B cell (primary cell): Measurements from ENCODE around the gene CKMT1A. TPM values are rescaled to one million over a fixed set of nuclear protein-coding genes. Genes with fewer than 3 reads are reported as not detected.
"Not testable (repeated sequence)": the region's sequence is repeated elsewhere in the genome, so short reads cannot be mapped to it uniquely, and the experiment has no call there.

Experiments used
- ATAC-seq: fragments of 200-7000 bp; cut with Tn5 transposase; one replicate; pipeline ENCODE4 v1.10.0; 2021; ENCODE audit warnings: low read depth, mild to moderate bottlenecking, moderate number of reproducible peaks, moderate library complexity
- CTCF ChIA-PET: fragments of 350-600 bp; sonication (Branson Sonifier 250); formaldehyde crosslinking; loops from one replicate; lab custom pipeline; 2021; ENCODE audit warnings: antibody characterized with exemption, inconsistent platforms; lab: Charles Lee
- POLR2A ChIA-PET: fragments of 350-600 bp; sonication (Branson Sonifier 250); formaldehyde crosslinking; loops from one replicate; lab custom pipeline; 2021; ENCODE audit warnings: antibody characterized with exemption; lab: Charles Lee
- DNase-seq: peaks from one replicate; pipeline ENCODE4 v3.0.0; 2013
- H2AFZ ChIP-seq: 2 replicates; pipeline ENCODE4 v1.6.1; 2012; ENCODE audit warnings: mild to moderate bottlenecking, low read depth, low read length; ENCODE audit not compliant: insufficient read depth, poor library complexity, severe bottlenecking
- H3K27ac ChIP-seq, 2 donors: 1 replicate in 1 of 2; 2 replicates in 1 of 2; pipeline ENCODE4 v1.5.1; 2012 to 2013; ENCODE audit warnings: low read length in 2 of 2, mild to moderate bottlenecking in 2 of 2, moderate library complexity in 1 of 2
- H3K27me3 ChIP-seq, 4 experiments: fragments of 200-600 bp in 1 of 4; sonication (generic) in 1 of 4; replicated peaks in 1 of 4; 1 replicate in 2 of 4; 2 replicates in 2 of 4; pipeline versions ENCODE4 v1.6.1 to v1.7.0; 2013 to 2016; ENCODE audit warnings: low read length in 3 of 4, mild to moderate bottlenecking in 2 of 4, mixed read lengths in 1 of 4, moderate library complexity in 1 of 4; ENCODE audit not compliant: insufficient read depth in 4 of 4, control insufficient read depth in 3 of 4; ENCODE audit errors: control extremely low read depth in 1 of 4
- H3K36me3 ChIP-seq, 2 experiments: replicated peaks in 1 of 2; 1 replicate in 1 of 2; 2 replicates in 1 of 2; pipeline versions ENCODE4 v1.6.1 to v1.7.1; 2013; ENCODE audit warnings: low read length in 1 of 2; ENCODE audit not compliant: insufficient read depth in 2 of 2, control insufficient read depth in 1 of 2; ENCODE audit errors: control extremely low read depth in 1 of 2, extremely low read depth in 1 of 2
- H3K4me1 ChIP-seq, 2 donors: fragments of 200-600 bp in 1 of 2; sonication (generic) in 1 of 2; 1 replicate in 1 of 2; 2 replicates in 1 of 2; pipeline versions ENCODE4 v1.5.1 to v1.6.1; 2013 to 2017; ENCODE audit warnings: low read length in 2 of 2; ENCODE audit not compliant: control insufficient read depth in 2 of 2, insufficient read depth in 2 of 2
- H3K4me2 ChIP-seq: replicated peaks from 2 replicates; pipeline ENCODE3; 2012; ENCODE audit warnings: mild to moderate bottlenecking, low read depth, low read length; ENCODE audit not compliant: poor library complexity, severe bottlenecking
- H3K4me3 ChIP-seq, 5 experiments: fragments of 200-600 bp in 1 of 5; sonication (generic) in 1 of 5; 1 replicate in 3 of 5; 2 replicates in 2 of 5; pipeline versions ENCODE4 v1.5.1 to v1.7.0; 2011 to 2016; ENCODE audit warnings: low read length in 4 of 5, mild to moderate bottlenecking in 4 of 5, low read depth in 2 of 5, control low read depth in 1 of 5, moderate library complexity in 1 of 5; ENCODE audit not compliant: insufficient read depth in 1 of 5; ENCODE audit errors: control extremely low read depth in 1 of 5, extremely low read depth in 1 of 5
- H3K79me2 ChIP-seq: fragments of 200-600 bp; sonication (generic); one replicate; pipeline ENCODE4 v1.6.0; 2016; ENCODE audit warnings: low read length; ENCODE audit not compliant: control insufficient read depth, insufficient read depth
- H3K9ac ChIP-seq: fragments of 200-600 bp; sonication (generic); 2 replicates; pipeline ENCODE4 v1.6.1; 2017; ENCODE audit warnings: mild to moderate bottlenecking, low read length, moderate library complexity
- H3K9me3 ChIP-seq, 3 donors: one replicate each; pipeline versions ENCODE4 v1.6.1 to v1.7.1; 2013; ENCODE audit warnings: low read length in 2 of 3; ENCODE audit not compliant: control insufficient read depth in 2 of 3, insufficient read depth in 1 of 3; ENCODE audit errors: control extremely low read depth in 1 of 3
- H4K20me1 ChIP-seq: 2 replicates; pipeline ENCODE4 v1.6.0; 2012; ENCODE audit warnings: mild to moderate bottlenecking, low read length; ENCODE audit not compliant: insufficient read depth, control insufficient read depth, poor library complexity, severe bottlenecking
- H3K27ac Mint-ChIP-seq: one replicate; pipeline ENCODE4 v1.8.0; 2021; ENCODE audit warnings: mixed read lengths
- H3K27me3 Mint-ChIP-seq: one replicate; pipeline ENCODE4 v1.8.0; 2021; ENCODE audit warnings: mixed read lengths
- H3K4me1 Mint-ChIP-seq: one replicate; pipeline ENCODE4 v1.8.0; 2021; ENCODE audit warnings: mixed read lengths
- H3K4me3 Mint-ChIP-seq: one replicate; pipeline ENCODE4 v1.8.0; 2021; ENCODE audit warnings: mixed read lengths
- H3K9me3 Mint-ChIP-seq: one replicate; pipeline ENCODE4 v1.8.0; 2022; ENCODE audit warnings: mixed read lengths; ENCODE audit not compliant: insufficient read depth
- CTCF ChIP-seq: fragments of 200-600 bp; IDR thresholded peaks from one replicate; pipeline ENCODE4 v1.8.0; 2022; ENCODE audit warnings: antibody characterized with exemption, mild to moderate bottlenecking
- EZH2 ChIP-seq: IDR thresholded peaks from 2 replicates; pipeline ENCODE4 v1.6.1; 2012; ENCODE audit warnings: borderline replicate concordance, low read depth, mild to moderate bottlenecking, moderate library complexity, low read length; ENCODE audit not compliant: insufficient read depth, poor library complexity, severe bottlenecking
- WGBS: methylation state at CpG from one replicate; pipeline ENCODE4 v1.1.5; 2013; ENCODE audit warnings: missing lambda C conversion rate; ENCODE audit not compliant: insufficient coverage; 5-methylcytosine and 5-hydroxymethylcytosine counted together
- intact Hi-C: fragments of 100-400 bp; cut with micrococcal nuclease; formaldehyde crosslinking; loops from one replicate; pipeline ENCODE4 v1.10.0; 2022
- polyA plus RNA-seq: library from polyadenylated mRNA; depleted of rRNA; stranded (reverse); fragments of >200 nt; gene quantifications from 2 replicates; pipeline ENCODE4 v1.2.3, GENCODE V29; 2012
- total RNA-seq, 2 donors: library from RNA; stranded (reverse); fragments of 120-200 nt in 1 of 2; gene quantifications; 1 replicate in 1 of 2; 2 replicates in 1 of 2; pipeline versions ENCODE4 v1.2.3 to v1.2.4, GENCODE V29; 2013 to 2022

The CKMT1A gene
- total and polyA plus RNA-seq, 2 donors (not counting 1 experiment from before 2014, with no cell fraction given) = 0.12 TPM; not detected in 1

DNA sequence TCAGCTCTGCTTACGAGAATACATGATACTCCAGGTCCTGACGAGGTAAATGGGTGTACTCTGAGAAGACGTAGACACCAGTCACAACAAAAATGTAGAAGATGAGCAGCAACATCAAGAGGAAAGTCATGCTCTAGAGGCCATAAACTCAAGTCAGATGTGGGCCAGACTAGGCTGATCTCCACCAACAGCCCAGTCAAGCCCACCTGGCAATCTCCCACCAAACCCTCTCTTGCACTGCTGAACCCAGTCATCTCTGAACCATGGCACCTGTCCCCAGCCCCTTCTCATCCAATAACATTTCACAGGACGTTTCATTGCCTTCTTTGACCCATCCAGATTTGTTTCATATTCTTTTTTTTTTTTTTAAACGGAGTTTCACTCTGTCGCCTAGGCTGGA lies 41.8 kb downstream of the CKMT1A start:
- peaks cover 0 to 5% of the 10 kb centered on the region in 2 donors for H3K4me1 ChIP-seq
- DNase-seq = no peak
- no peaks in the 10 kb centered on the region for H3K79me2 ChIP-seq
- ATAC-seq = no peak
- H3K4me2 ChIP-seq = no peak overlapping the region
- H3K9me3 Mint-ChIP-seq = no peaks in the 10 kb centered on the region
- no peaks in the 10 kb centered on the region for H3K27me3 ChIP-seq
- peak overlapping the region; percentile 52 for H3K4me3 Mint-ChIP-seq
- no peak overlapping the region for H3K9ac ChIP-seq
- peaks cover 8% of the 10 kb centered on the region for H3K27me3 Mint-ChIP-seq
- no peaks in the 10 kb centered on the region for H4K20me1 ChIP-seq
- H3K4me1 Mint-ChIP-seq = peaks cover 7% of the 10 kb centered on the region
- no peaks in the 10 kb centered on the region for H3K36me3 ChIP-seq
- CTCF ChIA-PET = no interaction called here
- H3K27ac Mint-ChIP-seq = no peak overlapping the region
- 77% methylated on average over 4 of the region's 6 CpGs for WGBS
- POLR2A ChIA-PET = no interaction called here
- intact Hi-C loops = no loop called here
- no peak overlapping the region for H2AFZ ChIP-seq
- H3K4me3 ChIP-seq = peak overlapping the region in 1 of 5 experiments; percentile 12
- TF ChIP-seq CTCF (no peak), EZH2 (no peak)
- H3K27ac ChIP-seq = no peak overlapping the region
- H3K9me3 ChIP-seq = no peaks in the 10 kb centered on the region

DNA sequence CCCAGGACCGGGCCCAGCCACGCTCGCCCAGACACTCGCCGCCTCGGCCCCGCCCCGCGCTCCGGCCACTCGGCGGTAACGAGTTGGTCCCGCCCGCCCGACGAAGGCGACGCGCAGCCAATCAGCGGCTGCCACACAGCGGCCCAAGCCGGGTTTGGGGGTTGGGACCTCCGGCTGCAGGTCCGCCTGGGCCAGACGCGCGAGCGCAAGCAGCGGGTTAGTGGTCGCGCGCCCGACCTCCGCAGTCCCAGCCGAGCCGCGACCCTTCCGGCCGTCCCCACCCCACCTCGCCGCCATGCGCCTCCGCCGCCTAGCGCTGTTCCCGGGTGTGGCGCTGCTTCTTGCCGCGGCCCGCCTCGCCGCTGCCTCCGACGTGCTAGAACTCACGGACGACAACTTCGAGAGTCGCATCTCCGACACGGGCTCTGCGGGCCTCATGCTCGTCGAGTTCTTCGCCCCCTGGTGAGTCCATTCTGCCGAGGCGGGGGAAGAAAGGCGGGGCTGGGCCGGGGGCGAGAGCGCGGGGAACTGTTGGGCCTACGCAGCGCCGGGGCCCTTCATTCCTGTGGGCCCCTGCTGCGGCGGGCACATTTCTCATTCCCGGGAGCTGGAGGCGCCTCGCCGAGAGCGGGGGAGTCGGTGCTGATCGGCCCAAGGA lies 52.7 kb downstream of the CKMT1A start, which contains the start of gene PDIA3:
TSS of gene PDIA3 (plus strand) at position 194 of the 658 bp plus-strand sequence. CDS start at position 296, 102 bp downstream.
- Mint-ChIP-seq H3K4me3 (peak within 1 kb of the TSS; percentile 98), H3K27ac (peak within 1 kb of the TSS; percentile 96), H3K4me1 (peaks cover 54% of the 10 kb centered on the region)
- intact Hi-C loops = loop anchor here (1.0 to 5.0 kb wide), 4 partner anchors 46 to 824 kb away; partner anchors contain the start of genes SERF2 and TTBK2
- peaks cover 54% of the 10 kb centered on the region for H3K79me2 ChIP-seq
- H3K9me3 Mint-ChIP-seq, H3K27me3 Mint-ChIP-seq, H3K9me3 ChIP-seq, H3K27me3 ChIP-seq, H3K36me3 ChIP-seq: not testable (repeated sequence)
- ATAC-seq (peak; percentile 87), DNase-seq (peak; percentile 92)
- H3K9ac ChIP-seq = peak within 1 kb of the TSS; percentile 93
- peaks cover 46 to 59% of the 10 kb centered on the region in 2 donors for H3K4me1 ChIP-seq
- H4K20me1 ChIP-seq = peaks cover 29% of the 10 kb centered on the region
- peak within 1 kb of the TSS; percentile 77 for H3K4me2 ChIP-seq
- peak; percentile 22 for TF ChIP-seq CTCF
- H3K27ac ChIP-seq = peak within 1 kb of the TSS; percentile 95 to 97
- ChIA-PET POLR2A (interaction anchor here (1.7 kb wide), 1 partner anchor 30 kb away, joined by 12 read pairs; the partner anchor contains the start of gene ELL3), CTCF (interaction anchor here (1.6 kb wide), 1 partner anchor 24 kb away, joined by 7 read pairs; no protein-coding TSS in a partner anchor)
- H3K4me3 ChIP-seq = peak within 1 kb of the TSS; percentile 54 to 91 (median 86)
- H2AFZ ChIP-seq = peak within 1 kb of the TSS; percentile 72
- WGBS = under 1% methylated on average over 84 of the region's 84 CpGs

DNA sequence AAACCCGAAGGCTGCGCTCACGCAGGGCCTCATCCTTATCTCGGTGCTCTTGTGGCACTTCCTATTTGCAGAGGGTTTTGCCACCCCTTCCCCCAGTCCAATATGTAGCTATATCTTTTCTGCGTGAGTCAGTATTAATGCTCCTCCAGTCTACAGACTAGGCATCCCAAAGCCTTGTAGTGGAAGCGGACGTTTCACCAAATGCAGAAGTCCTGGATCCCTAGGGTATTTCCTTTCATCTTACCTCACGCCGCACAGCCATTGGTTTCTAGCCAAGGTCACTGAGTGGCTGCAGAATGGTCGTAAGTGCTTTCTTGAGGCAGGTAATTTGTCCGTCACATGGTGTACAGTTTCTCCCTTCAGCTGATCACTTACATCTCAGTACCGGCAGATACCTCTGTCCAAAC lies 53.2 kb downstream of the CKMT1A start:
- H3K36me3 ChIP-seq, H3K9me3 Mint-ChIP-seq, H3K27me3 ChIP-seq, H3K9me3 ChIP-seq, H3K27me3 Mint-ChIP-seq: not testable (repeated sequence)
- peak; percentile 64 for DNase-seq
- Histone ChIP-seq H2AFZ (peak overlapping the region; percentile 72), H3K4me2 (peak overlapping the region; percentile 77), H3K27ac (peak overlapping the region; percentile 95 to 97), H3K9ac (peak overlapping the region; percentile 93), H3K79me2 (peaks cover 59% of the 10 kb centered on the region), H3K4me1 (peaks cover 52 to 62% of the 10 kb centered on the region in 2 donors), H4K20me1 (peaks cover 35% of the 10 kb centered on the region), H3K4me3 (peak overlapping the region; percentile 54 to 91 (median 86))
- intact Hi-C loops = loop anchor here (1.0 to 5.0 kb wide), 4 partner anchors 45 to 825 kb away; partner anchors contain the start of genes SERF2 and TTBK2
- peak overlapping the region; percentile 98 for H3K4me3 Mint-ChIP-seq
- POLR2A ChIA-PET = interaction anchor here (1.7 kb wide), 1 partner anchor 30 kb away, joined by 12 read pairs; the partner anchor contains the start of gene ELL3
- WGBS = 0% methylated on average over 3 of the region's 12 CpGs
- H3K27ac Mint-ChIP-seq = peak overlapping the region; percentile 96
- ATAC-seq = peak; percentile 5
- CTCF ChIA-PET = interaction anchor here (1.6 kb wide), 1 partner anchor 24 kb away, joined by 7 read pairs; no protein-coding TSS in a partner anchor
- peaks cover 59% of the 10 kb centered on the region for H3K4me1 Mint-ChIP-seq
